Measurements from ENCODE around the gene STXBP6. TPM values are rescaled to one million over a fixed set of nuclear protein-coding genes. Genes with fewer than 3 reads are reported as not detected.
A peak's percentile ranks its signal among the peaks of the same experiment; 100 is the strongest.

STXBP6 gene
- total and polyA plus RNA-seq, 2 of the 13 experiments (the other 11 are each of a cell fraction or from before 2014, with no cell fraction given) = 35.3 to 42.8 TPM

- no peak for TF ChIP-seq TOE1 (CRISPR knock-in tag; IDR thresholded peaks at IDR 0.05)
- TF ChIP-seq ZNF619 (CRISPR knock-in tag; IDR thresholded peaks at IDR 0.05) = no peak
- no peak for TF ChIP-seq ARID4A (CRISPR knock-in tag; IDR thresholded peaks at IDR 0.05; ENCODE audit: borderline replicate concordance)
- TF ChIP-seq DR1 (CRISPR knock-in tag; IDR thresholded peaks at IDR 0.05) = no peak
- peak; percentile 59 for TF ChIP-seq POGZ (CRISPR knock-in tag; IDR thresholded peaks at IDR 0.05)
- TF ChIP-seq, protein P1, sequence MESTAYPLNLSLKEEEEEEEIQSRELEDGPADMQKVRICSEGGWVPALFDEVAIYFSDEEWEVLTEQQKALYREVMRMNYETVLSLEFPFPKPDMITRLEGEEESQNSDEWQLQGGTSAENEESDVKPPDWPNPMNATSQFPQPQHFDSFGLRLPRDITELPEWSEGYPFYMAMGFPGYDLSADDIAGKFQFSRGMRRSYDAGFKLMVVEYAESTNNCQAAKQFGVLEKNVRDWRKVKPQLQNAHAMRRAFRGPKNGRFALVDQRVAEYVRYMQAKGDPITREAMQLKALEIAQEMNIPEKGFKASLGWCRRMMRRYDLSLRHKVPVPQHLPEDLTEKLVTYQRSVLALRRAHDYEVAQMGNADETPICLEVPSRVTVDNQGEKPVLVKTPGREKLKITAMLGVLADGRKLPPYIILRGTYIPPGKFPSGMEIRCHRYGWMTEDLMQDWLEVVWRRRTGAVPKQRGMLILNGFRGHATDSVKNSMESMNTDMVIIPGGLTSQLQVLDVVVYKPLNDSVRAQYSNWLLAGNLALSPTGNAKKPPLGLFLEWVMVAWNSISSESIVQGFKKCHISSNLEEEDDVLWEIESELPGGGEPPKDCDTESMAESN (CRISPR knock-in tag; conservative IDR thresholded peaks at IDR 0.05) = no peak
- no peak for TF ChIP-seq GABPB1 (CRISPR knock-in tag; IDR thresholded peaks at IDR 0.05)
- TF ChIP-seq, protein P2, sequence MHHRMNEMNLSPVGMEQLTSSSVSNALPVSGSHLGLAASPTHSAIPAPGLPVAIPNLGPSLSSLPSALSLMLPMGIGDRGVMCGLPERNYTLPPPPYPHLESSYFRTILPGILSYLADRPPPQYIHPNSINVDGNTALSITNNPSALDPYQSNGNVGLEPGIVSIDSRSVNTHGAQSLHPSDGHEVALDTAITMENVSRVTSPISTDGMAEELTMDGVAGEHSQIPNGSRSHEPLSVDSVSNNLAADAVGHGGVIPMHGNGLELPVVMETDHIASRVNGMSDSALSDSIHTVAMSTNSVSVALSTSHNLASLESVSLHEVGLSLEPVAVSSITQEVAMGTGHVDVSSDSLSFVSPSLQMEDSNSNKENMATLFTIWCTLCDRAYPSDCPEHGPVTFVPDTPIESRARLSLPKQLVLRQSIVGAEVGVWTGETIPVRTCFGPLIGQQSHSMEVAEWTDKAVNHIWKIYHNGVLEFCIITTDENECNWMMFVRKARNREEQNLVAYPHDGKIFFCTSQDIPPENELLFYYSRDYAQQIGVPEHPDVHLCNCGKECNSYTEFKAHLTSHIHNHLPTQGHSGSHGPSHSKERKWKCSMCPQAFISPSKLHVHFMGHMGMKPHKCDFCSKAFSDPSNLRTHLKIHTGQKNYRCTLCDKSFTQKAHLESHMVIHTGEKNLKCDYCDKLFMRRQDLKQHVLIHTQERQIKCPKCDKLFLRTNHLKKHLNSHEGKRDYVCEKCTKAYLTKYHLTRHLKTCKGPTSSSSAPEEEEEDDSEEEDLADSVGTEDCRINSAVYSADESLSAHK (CRISPR knock-in tag; IDR thresholded peaks at IDR 0.05; ENCODE audit: borderline replicate concordance) = no peak
- TF ChIP-seq IRX3 (CRISPR knock-in tag; IDR thresholded peaks at IDR 0.05; ENCODE audit: borderline replicate concordance, low read depth) = no peak
These were observed 70.9 kb downstream of the STXBP6 start (continued) for GRCh38 chr14:24978862-24979724.

Measured in HepG2 (cell line).